Measurements from ENCODE around the gene CD300LB. TPM values are rescaled to one million over a fixed set of nuclear protein-coding genes. Genes with fewer than 3 reads are reported as not detected.

CD300LB gene
- total RNA-seq, 1 donor from 2014 or later = not detected

DNA sequence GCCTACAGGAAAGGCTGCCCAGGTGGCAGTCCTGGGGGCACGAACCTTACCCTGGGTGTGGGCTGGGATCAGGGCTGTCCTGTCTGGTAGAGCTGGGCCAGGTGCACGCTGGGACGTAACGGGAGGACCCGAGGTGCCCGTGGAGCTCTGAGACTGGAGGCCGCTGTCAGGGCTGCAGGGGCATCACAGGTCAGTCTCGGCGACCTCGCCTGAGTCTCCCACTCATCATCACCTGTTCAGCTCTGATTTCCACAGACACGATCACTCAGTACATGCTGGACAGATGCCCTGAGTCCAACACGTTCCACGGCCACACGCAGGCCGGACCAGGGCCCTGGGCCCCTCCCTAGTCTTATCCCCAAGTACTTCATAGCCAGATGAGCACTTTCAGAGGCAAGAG, 19.3 kb upstream of the CD300LB start:
- no peaks in the 10 kb centered on the region for H3K36me3 Mint-ChIP-seq (ENCODE audit: unreplicated experiment)
- H3K27ac Mint-ChIP-seq (ENCODE audit: unreplicated experiment) = no peak overlapping the region
- TF ChIP-seq, protein P1, sequence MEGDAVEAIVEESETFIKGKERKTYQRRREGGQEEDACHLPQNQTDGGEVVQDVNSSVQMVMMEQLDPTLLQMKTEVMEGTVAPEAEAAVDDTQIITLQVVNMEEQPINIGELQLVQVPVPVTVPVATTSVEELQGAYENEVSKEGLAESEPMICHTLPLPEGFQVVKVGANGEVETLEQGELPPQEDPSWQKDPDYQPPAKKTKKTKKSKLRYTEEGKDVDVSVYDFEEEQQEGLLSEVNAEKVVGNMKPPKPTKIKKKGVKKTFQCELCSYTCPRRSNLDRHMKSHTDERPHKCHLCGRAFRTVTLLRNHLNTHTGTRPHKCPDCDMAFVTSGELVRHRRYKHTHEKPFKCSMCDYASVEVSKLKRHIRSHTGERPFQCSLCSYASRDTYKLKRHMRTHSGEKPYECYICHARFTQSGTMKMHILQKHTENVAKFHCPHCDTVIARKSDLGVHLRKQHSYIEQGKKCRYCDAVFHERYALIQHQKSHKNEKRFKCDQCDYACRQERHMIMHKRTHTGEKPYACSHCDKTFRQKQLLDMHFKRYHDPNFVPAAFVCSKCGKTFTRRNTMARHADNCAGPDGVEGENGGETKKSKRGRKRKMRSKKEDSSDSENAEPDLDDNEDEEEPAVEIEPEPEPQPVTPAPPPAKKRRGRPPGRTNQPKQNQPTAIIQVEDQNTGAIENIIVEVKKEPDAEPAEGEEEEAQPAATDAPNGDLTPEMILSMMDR (IDR thresholded peaks at IDR 0.05; ENCODE audit: partially characterized antibody, unreplicated experiment) = no peak
- no peak overlapping the region for H3K4me3 Mint-ChIP-seq (ENCODE audit: unreplicated experiment)
- peaks cover 15% of the 10 kb centered on the region for H3K27me3 Mint-ChIP-seq (ENCODE audit: unreplicated experiment)
- no peak for DNase-seq
- H3K4me1 Mint-ChIP-seq (ENCODE audit: low read depth, unreplicated experiment) = no peaks in the 10 kb centered on the region
- H3K9me3 Mint-ChIP-seq (ENCODE audit: unreplicated experiment) = peaks cover 4% of the 10 kb centered on the region

DNA sequence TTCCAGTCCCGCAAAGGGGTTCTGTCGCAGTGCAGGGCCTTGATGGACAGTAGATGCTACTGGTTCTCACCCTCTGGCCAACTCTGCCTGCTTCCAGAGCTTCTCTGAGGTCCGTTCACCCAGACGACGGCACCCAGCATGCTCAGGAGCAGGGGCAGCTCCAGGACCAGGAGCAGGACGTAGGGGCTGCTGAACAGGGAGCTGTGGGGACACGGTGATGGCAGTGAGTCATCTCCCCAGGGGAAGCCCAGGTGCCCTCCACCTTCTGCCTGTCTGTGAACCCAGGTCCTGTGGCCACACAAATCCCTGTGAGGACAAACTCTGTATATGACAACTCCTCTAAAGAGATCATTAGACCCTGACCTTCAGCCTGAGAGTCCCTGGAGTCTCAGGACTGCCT, 18.1 kb upstream of the CD300LB start:
- peaks cover 4% of the 10 kb centered on the region for H3K9me3 Mint-ChIP-seq (ENCODE audit: unreplicated experiment)
- H3K4me3 Mint-ChIP-seq (ENCODE audit: unreplicated experiment) = no peak overlapping the region
- DNase-seq = no peak
- peaks cover 18% of the 10 kb centered on the region for H3K27me3 Mint-ChIP-seq (ENCODE audit: unreplicated experiment)
- no peak overlapping the region for H3K27ac Mint-ChIP-seq (ENCODE audit: unreplicated experiment)
- TF ChIP-seq, protein P1 (IDR thresholded peaks at IDR 0.05; ENCODE audit: partially characterized antibody, unreplicated experiment) = no peak
- no peaks in the 10 kb centered on the region for H3K36me3 Mint-ChIP-seq (ENCODE audit: unreplicated experiment)
- no peaks in the 10 kb centered on the region for H3K4me1 Mint-ChIP-seq (ENCODE audit: low read depth, unreplicated experiment)

DNA sequence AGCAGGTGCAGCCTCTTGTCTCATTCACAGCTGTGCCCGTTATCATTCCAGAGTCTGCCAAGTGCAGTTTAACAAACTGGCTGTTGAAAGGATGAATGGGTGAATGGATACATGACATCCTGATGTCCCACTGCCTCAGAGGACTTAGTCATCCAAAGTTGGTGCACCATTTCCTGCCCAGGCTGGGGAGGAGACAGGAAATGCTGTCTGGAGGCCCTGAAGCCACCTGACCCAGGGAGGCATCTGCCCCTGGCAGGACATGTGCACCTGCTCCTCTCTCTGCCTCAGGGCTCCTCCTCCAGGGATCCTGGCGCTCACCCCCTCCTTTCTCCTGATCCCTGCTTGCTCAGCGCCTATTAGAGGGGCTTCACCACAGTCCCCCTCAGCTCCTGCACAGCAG, 16.5 kb upstream of the CD300LB start:
- H3K27me3 Mint-ChIP-seq (ENCODE audit: unreplicated experiment) = peaks cover 21% of the 10 kb centered on the region
- H3K36me3 Mint-ChIP-seq (ENCODE audit: unreplicated experiment) = no peaks in the 10 kb centered on the region
- H3K9me3 Mint-ChIP-seq (ENCODE audit: unreplicated experiment) = peaks cover 4% of the 10 kb centered on the region
- TF ChIP-seq, protein P1 (IDR thresholded peaks at IDR 0.05; ENCODE audit: partially characterized antibody, unreplicated experiment) = no peak
- no peak overlapping the region for H3K4me3 Mint-ChIP-seq (ENCODE audit: unreplicated experiment)
- H3K27ac Mint-ChIP-seq (ENCODE audit: unreplicated experiment) = no peak overlapping the region
- no peak for DNase-seq
- H3K4me1 Mint-ChIP-seq (ENCODE audit: low read depth, unreplicated experiment) = no peaks in the 10 kb centered on the region

DNA sequence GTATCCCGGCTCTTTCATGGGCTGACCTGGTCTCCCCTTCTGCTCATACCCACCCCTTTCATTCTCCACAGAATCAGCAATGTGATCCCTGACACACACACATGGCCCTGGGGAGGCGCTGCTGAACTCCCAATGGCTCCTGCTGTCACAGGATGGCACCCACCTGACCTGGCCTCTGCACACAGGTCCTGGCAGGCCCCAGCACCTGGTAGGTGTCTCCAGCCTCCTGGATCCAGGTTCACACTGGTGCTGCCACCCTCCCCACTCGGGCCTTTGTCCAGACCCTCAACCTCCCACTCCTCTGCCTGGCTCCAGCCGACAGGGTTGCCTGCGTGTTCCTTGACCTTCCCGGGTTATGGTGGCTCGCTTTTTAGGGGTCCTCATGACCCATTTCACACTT, 16.0 kb upstream of the CD300LB start:
- DNase-seq = no peak

DNA sequence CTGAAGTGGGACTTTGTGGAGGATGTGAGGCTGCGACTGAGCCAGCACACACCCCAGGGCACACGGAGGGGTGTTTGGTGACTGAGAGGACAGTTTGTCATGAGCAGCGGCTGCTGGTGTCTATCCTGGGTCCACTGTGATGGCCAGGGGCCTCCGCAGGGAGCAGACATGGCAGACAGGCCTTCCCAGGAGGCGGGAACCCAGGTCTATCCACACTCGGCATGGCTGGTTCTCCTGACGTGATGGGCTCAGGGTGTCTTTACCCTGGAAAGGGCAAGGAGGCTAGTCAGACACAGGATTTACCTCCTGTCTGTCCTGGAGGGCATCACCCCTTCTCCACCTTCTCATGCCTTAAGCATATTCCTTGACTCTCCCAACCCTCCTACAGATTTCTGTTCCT, 15.3 kb upstream of the CD300LB start:
- no peak for DNase-seq
- Mint-ChIP-seq H3K9me3 (ENCODE audit: unreplicated experiment) (peaks cover 4% of the 10 kb centered on the region), H3K27me3 (ENCODE audit: unreplicated experiment) (peaks cover 24% of the 10 kb centered on the region), H3K4me1 (ENCODE audit: low read depth, unreplicated experiment) (no peaks in the 10 kb centered on the region), H3K4me3 (ENCODE audit: unreplicated experiment) (no peak overlapping the region), H3K27ac (ENCODE audit: unreplicated experiment) (no peak overlapping the region), H3K36me3 (ENCODE audit: unreplicated experiment) (no peaks in the 10 kb centered on the region)
- TF ChIP-seq, protein P1 (IDR thresholded peaks at IDR 0.05; ENCODE audit: partially characterized antibody, unreplicated experiment) = no peak

More for the DNA sequence above, 16.0 kb upstream of the CD300LB start:
- peaks cover 24% of the 10 kb centered on the region for H3K27me3 Mint-ChIP-seq (ENCODE audit: unreplicated experiment)
- H3K4me1 Mint-ChIP-seq (ENCODE audit: low read depth, unreplicated experiment) = no peaks in the 10 kb centered on the region
- H3K4me3 Mint-ChIP-seq (ENCODE audit: unreplicated experiment) = no peak overlapping the region
- H3K27ac Mint-ChIP-seq (ENCODE audit: unreplicated experiment) = no peak overlapping the region
- TF ChIP-seq, protein P1 (IDR thresholded peaks at IDR 0.05; ENCODE audit: partially characterized antibody, unreplicated experiment) = no peak
- H3K36me3 Mint-ChIP-seq (ENCODE audit: unreplicated experiment) = no peaks in the 10 kb centered on the region
- H3K9me3 Mint-ChIP-seq (ENCODE audit: unreplicated experiment) = peaks cover 4% of the 10 kb centered on the region

Data from glutamatergic neuron (in vitro differentiated cells).